Renal pelvis (tissue), 4 donors: ENCODE measurements around the gene RB1. TPM values are rescaled to one million over a fixed set of nuclear protein-coding genes. Genes with fewer than 3 reads are reported as not detected.

Experiments used
- DNase-seq: peaks from one replicate; pipeline ENCODE4 v3.0.0-alpha.2; 2013
- polyA plus RNA-seq, 3 donors: library from polyadenylated mRNA; unstranded; fragments of 120-200 nt; gene quantifications; one replicate each; pipeline ENCODE4 v1.2.1, GENCODE V29; 2013; ENCODE audit not compliant: insufficient read length in 3 of 3

Gene RB1
- polyA plus RNA-seq, 3 donors: 40.7 to 44.6 (median 41.3) TPM

DNA sequence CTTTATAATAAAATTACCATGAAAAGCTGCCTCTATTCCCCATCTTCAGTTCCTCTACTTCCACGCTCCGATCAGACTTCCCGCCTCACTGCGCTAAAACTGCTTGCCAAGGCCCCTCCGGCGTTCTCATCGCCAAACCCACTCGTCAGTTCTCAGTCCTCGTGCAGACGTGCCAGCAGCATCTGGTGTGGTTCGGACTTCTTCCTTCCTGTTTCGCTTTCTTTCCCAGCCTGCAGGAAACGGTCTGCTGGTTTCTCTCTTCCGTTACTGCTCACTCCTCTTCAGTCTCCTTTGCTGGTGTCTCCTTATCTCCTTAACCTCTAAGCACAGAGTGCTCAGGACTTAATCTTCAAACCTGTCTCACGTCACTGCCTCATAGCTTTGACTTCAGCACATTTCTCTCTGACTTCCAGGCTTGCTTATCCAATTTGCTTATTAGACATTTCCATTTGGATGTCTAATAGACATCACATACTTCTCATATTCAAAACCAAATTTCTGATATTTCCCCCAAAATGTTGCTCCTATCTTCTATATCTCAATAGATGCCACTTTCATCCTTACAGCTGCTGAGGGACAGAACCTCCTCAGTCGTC lies 189.0 kb downstream of the RB1 start:
- peak; percentile 22 for DNase-seq

DNA sequence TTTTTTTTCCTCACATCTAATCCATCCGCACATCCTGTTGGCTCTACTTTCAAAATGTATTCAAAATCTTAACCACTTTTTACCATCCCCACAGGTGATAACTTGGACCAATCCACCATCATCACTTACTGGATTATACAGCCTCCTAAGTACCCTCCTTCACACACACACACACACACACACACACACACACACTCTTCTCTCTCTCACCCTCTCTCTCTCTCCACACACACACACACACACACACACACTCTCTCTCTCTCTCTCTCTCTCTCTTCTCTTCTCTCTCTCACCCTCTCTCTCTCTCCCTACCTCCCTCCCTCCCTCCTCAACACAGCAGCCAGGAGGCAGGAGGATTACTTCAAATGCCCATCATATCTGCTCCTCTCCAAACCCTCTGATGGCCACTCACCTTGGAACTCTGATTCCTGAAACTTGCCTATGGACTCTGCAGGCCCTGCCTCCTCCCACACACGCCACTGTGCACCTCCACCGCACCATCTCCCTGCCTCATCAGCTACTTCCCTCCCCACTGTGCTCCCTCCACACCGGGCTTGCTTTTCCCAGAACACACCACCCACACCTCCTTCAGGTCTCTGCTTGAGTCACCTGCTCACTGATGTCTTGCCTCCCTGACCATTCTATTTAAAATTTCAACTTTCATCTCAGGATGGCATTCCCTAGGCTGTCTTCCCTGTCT lies 189.7 kb downstream of the RB1 start:
- no peak for DNase-seq

DNA sequence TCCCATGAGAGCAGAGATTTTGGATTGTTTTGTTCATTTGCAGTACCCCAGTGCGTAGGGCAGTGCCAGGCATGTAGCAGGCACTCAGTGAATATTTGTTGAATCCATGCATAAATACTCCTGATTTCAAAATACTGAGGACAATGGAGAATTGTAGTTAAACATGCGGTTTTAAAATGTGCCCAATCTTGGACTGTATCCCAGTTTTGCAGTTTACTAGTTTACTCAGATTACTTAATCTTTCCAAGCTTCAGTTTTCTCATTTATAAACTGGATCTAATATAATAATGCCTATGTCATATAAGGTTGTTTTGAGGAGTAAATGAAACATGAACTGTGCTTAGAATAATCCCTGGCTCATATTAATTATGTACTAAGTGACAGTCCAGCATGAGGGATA lies 190.3 kb downstream of the RB1 start:
- no peak for DNase-seq

GRCh38 chr13:48494874-48495273 lies 191.3 kb downstream of the RB1 start:
- no peak for DNase-seq

DNA sequence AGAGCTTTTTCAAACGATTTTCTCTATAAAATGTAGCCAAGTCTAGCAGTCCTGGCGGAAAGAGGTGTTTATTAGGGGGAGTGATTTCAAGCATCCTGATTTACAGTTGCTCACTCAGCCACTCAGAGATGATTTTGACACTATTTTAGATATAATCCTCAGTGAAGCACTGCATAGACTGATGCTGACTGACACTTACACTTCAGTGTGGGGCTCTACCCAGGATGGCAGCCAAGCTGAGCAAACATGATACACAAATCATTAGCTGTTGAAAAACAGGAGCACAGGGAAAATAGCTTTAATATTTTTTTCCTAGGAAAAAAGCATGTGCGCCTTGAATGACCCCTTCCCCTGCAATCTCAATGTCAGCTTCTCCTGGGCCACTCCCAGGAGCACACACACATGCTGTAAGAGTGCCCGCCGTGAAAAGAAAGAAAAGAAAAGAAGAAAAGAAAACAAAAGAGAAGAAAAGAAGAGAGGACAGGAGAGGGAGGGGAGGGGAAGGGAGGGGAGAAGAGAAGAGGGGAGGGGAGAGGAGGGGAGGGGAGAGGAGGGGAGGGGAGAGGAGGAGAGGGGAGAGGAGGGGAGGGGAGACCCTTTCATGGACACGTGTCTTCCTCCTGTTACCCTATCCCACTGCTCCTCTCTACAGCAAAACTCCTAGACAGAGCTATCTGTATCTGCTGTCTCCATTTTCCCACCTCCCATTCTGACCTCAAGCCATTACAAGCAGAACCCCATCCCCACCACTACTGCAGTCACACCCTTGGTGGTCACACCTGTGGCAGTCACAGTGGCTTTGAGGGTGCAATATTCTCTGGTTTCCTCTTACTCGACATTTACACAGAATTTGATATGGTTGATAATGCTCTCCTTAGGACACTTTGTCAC lies 193.0 kb downstream of the RB1 start:
- DNase-seq: no peak

DNA sequence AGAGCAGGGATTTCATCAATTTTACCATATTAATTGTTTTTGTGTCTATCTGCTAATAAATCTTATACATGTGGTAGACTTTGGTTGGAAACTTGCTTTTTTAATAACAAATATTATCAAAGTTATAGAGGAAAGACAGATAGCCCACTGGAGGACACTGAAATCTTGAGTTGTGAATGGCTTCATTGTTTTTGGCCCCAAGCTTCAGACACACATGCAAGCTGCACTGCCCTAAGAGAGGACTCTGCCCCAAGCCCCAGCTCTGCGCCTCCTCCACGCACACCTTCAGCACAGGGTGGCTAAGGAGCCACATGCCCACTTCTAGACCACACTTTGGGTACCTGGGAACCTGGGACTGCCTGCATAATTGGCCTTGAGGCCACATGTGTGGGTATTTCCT lies 194.1 kb downstream of the RB1 start:
- no peak for DNase-seq

DNA sequence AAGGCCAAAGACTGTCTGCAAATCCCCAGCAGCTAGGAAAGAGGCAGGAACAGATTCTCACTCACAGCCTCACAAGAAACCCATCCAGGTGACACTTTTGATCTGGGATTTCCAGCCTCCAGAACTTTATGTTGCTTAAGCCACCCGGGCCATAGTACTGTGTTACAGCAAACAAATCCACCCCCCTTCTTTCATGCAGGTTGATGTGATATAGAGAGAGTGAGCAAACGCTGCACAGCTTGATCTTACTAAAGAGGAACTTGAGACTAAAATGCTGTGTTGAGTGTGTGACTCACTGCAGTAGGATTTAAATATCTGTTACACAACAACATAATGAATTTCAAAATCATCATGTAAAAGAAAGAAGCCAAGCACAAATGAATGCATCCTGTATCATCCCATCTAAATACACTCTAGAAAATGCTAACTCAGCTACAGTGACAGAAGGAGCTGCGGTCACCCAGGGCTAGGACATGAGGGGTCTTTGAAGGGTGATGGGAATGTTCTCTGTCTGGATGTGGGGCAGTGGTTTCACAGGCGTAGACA lies 197.2 kb downstream of the RB1 start:
- DNase-seq: no peak

GRCh38 chr13:48501705-48502104 lies 198.2 kb downstream of the RB1 start:
- no peak for DNase-seq

DNA sequence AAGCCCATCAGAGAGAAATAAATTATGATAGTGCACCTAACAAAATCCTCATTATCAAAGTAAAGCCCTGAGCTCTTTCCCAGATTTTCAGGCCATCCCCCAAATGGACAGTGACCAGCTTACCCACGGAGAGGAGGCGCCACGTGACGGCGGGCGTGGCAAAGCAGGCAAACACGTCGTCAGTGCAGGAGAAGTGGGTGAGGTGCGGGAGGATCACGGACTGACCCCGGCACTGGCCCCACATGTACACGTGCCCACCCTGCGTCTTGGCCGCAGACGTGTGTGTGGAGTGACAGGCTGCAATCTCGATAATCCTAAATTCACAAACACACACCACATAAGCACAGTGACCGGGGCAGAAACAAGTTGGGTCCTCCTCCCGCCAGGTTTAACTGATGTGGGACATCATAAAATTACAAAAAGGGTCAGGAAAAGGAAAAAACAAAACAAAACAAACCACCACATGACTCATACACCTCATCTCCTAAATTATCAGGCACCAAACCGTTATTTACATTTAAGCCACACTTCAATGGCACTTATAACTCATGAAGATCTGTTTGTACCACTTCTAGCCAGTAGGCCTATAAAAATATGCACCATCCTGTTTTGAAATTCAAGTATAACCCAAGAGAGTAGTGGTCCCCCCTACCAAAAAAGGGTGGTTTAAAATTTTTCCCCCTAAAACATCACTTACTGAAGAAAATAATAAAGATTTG lies 199.2 kb downstream of the RB1 start:
- no peak for DNase-seq

- DNase-seq: no peak
Measured at GRCh38 chr13:48504606-48505005, 201.1 kb downstream of the RB1 start.

- no peak for DNase-seq
Measured at GRCh38 chr13:48505012-48505411, 201.5 kb downstream of the RB1 start.

- DNase-seq: peak; percentile 24
Measured at GRCh38 chr13:48505597-48506091, 202.1 kb downstream of the RB1 start.

- DNase-seq: no peak
Measured at GRCh38 chr13:48506092-48506701, 202.6 kb downstream of the RB1 start.

DNA sequence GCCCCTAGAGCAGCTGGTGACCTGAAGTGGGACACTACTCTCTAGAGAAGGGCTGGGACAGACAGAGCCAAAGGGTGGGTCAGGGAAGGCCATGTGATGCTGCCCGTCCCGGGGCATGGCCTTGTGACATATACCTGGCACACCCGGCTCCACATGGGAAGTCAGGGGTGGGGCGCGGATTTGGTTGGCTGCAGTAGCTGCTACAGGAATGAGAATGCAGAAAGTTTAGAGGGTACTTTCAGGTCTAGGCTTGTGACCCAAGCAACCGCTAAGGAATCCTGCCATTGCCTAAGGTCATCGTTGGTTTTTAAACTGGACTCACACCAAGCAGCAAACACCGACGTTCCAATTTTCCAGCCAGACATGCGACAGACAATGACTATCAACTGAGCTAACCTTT lies 203.5 kb downstream of the RB1 start:
- DNase-seq: no peak

DNA sequence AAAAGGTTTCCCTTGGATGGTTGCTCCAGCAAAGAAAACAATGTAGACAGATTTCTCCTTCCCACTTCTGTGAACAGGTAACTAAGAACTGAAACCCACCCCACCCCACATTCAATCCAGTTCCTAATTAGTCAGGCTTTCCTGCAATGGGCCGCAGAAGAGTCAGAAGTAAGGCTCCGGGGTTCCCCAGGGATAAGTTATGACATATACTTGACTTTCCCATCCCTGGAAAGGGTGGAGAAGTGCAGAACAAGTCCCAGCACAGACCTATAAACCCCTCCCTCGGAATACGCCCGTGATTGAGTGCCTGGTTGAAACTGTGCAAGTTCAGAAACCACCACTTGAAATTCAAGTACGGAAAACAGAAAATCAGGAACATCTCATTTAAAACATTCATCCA lies 204.5 kb downstream of the RB1 start:
- DNase-seq: no peak

- no peak for DNase-seq
Measured at GRCh38 chr13:48510698-48511097, 207.1 kb downstream of the RB1 start.

GRCh38 chr13:48511621-48512230 lies 208.2 kb downstream of the RB1 start:
- no peak for DNase-seq

GRCh38 chr13:48514793-48515192 lies 211.2 kb downstream of the RB1 start:
- DNase-seq: no peak

DNA sequence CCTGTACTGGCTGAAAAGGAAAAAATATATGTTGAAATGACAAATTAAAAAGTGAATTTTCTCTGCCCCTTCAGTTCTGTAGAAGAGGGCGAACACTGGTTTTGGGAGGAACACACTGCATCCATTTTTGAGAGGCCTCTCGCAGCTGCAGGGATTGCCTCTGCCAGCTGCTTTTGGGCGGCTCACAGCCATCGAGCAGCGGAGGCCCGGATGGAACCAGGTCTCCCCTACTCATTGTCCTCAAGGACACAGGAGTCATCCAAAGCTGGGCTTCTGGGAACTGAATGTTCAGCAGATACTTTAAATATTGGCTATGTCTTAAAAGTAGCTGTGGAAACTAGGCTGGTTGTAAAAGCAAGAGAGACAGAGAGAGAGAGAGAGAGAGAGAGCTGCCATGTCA lies 212.2 kb downstream of the RB1 start:
- no peak for DNase-seq

- no peak for DNase-seq
Measured at GRCh38 chr13:48518083-48518482, 214.5 kb downstream of the RB1 start.

DNA sequence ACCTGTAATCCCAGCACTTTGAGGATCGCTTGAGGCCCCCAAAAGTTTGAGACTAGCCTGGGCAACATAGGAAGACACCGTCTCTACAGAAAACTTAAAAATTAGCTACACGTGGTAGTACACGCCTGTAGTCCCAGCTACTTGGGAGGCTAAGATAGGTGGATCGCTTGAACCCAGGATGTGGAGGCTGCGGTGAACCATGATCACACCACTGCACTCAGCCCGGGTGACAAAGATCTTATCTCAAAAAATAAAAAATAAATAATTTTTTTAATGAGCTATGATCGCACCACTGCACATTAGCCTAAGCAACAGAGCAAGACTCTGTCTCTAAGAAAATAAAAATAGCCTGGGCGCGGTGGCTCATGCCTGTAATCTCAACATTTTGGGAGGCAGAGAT lies 222.7 kb downstream of the RB1 start:
- DNase-seq: no peak
